NOMO-1 treated with dmso at 0.1 percent for 144 hours (cell line): ENCODE data around the gene LCMT2.

Source experiments
- DNase-seq: peaks from one replicate; lab custom pipeline; 2025; ENCODE audit not compliant: unreplicated experiment; lab: John Stamatoyannopoulos, UW

LCMT2 gene

GRCh38 chr15:43276563-43277200 is 53.7 kb downstream of the LCMT2 start:
- DNase-seq = no peak

DNA sequence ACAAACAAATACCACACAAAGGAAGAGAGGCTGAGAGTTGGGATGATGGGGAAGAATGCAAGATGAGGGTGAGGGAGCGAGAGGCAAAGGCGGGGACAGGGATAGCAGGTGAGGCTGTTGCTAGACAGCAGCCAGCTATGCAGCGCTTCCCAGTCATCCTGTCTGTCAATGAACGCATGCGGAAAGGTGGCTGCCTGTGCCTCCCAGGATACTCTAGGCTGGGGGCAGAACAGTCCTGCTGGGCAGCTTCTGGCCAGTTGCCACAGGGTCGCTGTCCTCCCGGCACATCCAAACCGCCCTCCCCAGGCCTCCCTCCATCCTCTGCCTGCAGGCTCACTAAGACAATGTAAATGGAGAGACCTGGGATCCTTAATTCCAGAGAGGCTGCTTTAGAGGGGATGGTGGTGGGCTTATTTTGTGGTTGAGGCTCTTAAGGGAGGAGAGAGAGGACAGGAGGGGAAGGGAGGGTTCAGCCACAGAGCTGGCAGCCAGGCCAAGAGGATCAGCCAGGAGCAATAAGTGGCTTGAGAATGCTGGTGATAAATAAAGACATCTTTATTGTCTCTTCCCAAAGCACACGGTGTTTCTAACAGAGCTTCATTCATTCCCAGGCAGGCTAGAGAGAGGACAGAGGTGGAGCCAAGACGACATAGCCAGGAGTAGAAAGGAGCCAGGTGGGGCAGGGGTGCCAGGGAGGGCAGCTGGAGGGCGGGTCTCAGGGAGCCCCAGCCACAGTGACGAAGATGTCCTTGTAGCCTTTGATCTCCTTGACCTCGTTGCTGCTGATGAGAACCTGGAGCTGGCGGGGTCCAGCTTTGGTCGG is 54.4 kb downstream of the LCMT2 start:
- DNase-seq = no peak

DNA sequence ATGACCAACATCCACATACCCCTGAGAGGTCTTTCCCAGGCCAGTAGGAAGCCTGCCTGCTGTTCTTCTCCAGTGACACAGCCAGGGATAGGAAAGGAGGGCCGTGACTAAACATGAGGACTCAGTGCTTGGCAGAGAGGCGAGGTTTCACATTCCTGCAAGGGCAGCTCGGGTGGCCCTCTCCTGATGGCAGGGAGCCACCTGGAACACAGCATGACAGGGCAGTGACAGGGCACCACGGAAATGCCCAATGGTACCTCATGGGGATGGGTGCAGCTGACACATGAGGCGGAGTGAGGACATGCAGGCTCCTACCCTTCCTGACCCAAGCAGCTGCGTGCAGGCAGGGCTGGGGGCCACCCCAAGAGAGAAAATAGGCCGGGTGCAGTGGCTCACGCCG is 56.2 kb downstream of the LCMT2 start:
- no peak for DNase-seq
